Tibial nerve (tissue), 4 donors: ENCODE data around the gene CD247. TPM values are rescaled to one million over a fixed set of nuclear protein-coding genes. Genes with fewer than 3 reads are reported as not detected.

ENCODE experiments used
- DNase-seq, 2 donors: peaks; one replicate each; pipeline ENCODE4 v3.0.0-alpha.2; 2019; ENCODE audit warnings: low spot score in 2 of 2
- H3K27ac ChIP-seq, 4 donors: fragments of 200-600 bp; sonication (generic) in 3 of 4; one replicate each; pipeline ENCODE4 v1.5.1; 2017 to 2019; ENCODE audit warnings: mild to moderate bottlenecking in 1 of 4
- H3K27me3 ChIP-seq, 2 donors: fragments of 200-600 bp; sonication (generic) in 1 of 2; one replicate each; pipeline versions ENCODE4 v1.5.1 to v1.6.0; 2017 to 2019
- H3K36me3 ChIP-seq, 3 donors: fragments of 200-600 bp; sonication (generic); one replicate each; pipeline ENCODE4 v1.5.1; 2018 to 2019
- H3K4me1 ChIP-seq, 4 donors: fragments of 200-600 bp; sonication (generic) in 3 of 4; one replicate each; pipeline ENCODE4 v1.5.1; 2017 to 2019
- H3K4me3 ChIP-seq, 4 donors: fragments of 200-600 bp; sonication (generic) in 3 of 4; one replicate each; pipeline ENCODE4 v1.5.1; 2017 to 2019; ENCODE audit warnings: mild to moderate bottlenecking in 1 of 4, moderate library complexity in 1 of 4
- H3K9me3 ChIP-seq, 4 donors: fragments of 200-600 bp; sonication (generic) in 3 of 4; one replicate each; pipeline ENCODE4 v1.5.1; 2017 to 2019
- EP300 ChIP-seq, 2 donors: sonication (generic); formaldehyde crosslinking; IDR thresholded peaks; one replicate each; pipeline ENCODE4 v1.6.1; 2017; ENCODE audit warnings: antibody characterized with exemption in 2 of 2, mild to moderate bottlenecking in 1 of 2
- POLR2A ChIP-seq, 2 donors: fragments of 450-650 bp; IDR thresholded peaks; one replicate each; pipeline ENCODE4 v1.6.1; 2017; ENCODE audit warnings: antibody characterized with exemption in 2 of 2, mild to moderate bottlenecking in 2 of 2, moderate library complexity in 2 of 2
- whole genome bisulfite sequencing, 2 donors: methylation state at CpG; one replicate each; pipeline ENCODE4 v1.1.5; 2018; 5-methylcytosine and 5-hydroxymethylcytosine counted together
- total RNA-seq, 4 donors: library from RNA; depleted of rRNA; stranded (reverse); fragments of >200 nt; gene quantifications; one replicate each; pipeline ENCODE4 v1.1.0, GENCODE V29; 2016
- TF ChIP-seq, protein P1 (sequence below), 5 experiments: fragments of 200-600 bp in 3 of 5; fragments of 450-650 bp in 2 of 5; sonication (generic) in 3 of 5; IDR thresholded peaks; one replicate each; pipeline ENCODE4 v1.5.1; 2016 to 2019; ENCODE audit warnings: antibody characterized with exemption in 5 of 5, mild to moderate bottlenecking in 3 of 5, moderate library complexity in 2 of 5

CD247 gene
- total RNA-seq, 4 donors from 2014 or later: 1.2 to 1.5 (median 1.4) TPM; not detected in 1

DNA sequence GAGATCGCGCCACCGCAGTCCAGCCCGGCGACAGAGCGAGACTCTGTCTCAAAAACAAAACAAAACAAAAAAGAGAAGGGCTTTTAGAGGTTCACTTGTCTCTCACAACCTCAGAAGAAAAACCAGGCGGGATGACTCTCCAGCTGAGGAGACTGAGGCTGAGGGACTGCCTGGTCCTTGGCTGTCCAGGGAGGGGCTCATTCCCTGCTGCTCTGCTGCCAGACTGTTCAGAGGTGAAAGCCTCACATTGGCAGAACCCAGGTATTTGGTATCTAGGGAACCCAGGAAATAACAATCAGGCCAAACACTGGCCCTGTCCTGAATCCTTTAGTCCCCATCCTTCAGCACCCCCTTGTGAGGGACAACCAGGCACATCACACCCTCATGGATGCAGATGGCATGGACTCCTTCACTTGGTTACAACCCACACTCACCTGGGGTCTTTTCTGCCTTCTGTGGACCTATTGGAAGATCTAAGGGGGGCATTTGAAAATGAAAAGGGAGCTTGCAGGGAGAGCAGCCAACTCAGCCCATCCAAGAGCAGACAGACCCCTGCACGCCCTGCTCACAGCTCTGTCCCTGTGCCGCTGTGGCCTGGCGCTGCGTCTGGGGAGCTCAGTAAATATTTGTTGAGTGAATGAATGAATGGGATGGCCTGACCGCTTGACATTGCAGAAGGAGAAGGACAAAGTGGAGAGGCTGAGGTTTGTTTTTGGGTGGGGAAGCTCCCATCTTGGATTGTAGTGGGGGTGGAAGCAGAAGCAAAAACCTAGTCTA, 33.4 kb downstream of the CD247 start:
- Histone ChIP-seq H3K27me3 (no peaks in the 10 kb centered on the region), H3K4me1 (peaks cover 0 to 7% (median 0%) of the 10 kb centered on the region in 4 donors), H3K27ac (no peak overlapping the region), H3K9me3 (no peaks in the 10 kb centered on the region), H3K4me3 (no peak overlapping the region), H3K36me3 (no peaks in the 10 kb centered on the region)
- DNase-seq: no peak
- no peak for TF ChIP-seq EP300 (IDR thresholded peaks at IDR 0.05)
- TF ChIP-seq, protein P1, sequence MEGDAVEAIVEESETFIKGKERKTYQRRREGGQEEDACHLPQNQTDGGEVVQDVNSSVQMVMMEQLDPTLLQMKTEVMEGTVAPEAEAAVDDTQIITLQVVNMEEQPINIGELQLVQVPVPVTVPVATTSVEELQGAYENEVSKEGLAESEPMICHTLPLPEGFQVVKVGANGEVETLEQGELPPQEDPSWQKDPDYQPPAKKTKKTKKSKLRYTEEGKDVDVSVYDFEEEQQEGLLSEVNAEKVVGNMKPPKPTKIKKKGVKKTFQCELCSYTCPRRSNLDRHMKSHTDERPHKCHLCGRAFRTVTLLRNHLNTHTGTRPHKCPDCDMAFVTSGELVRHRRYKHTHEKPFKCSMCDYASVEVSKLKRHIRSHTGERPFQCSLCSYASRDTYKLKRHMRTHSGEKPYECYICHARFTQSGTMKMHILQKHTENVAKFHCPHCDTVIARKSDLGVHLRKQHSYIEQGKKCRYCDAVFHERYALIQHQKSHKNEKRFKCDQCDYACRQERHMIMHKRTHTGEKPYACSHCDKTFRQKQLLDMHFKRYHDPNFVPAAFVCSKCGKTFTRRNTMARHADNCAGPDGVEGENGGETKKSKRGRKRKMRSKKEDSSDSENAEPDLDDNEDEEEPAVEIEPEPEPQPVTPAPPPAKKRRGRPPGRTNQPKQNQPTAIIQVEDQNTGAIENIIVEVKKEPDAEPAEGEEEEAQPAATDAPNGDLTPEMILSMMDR (IDR thresholded peaks at IDR 0.05): no peak
- TF ChIP-seq POLR2A (IDR thresholded peaks at IDR 0.05): no peak
- 79 to 84% methylated on average over 12 of the region's 12 CpGs for WGBS, 2 donors

DNA sequence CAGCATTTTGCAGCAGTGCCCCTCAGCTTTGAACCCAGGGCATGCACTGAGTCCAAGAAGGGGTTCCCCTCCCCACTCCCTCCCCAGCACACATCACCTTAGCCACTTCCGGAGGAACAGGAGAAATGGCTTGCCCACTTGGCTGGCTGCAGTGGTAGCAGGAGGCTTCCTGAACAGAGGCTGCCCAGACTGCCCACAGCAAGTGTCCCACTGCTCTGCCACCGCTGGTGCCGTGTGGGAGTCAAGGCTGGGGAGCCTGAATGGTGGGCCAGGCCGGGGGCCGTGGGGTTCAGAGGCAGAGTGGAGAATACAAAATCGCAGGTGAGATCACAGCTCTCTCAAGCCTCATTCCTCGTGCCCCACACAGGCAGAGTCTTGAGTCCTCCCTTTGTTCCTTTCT, 34.5 kb downstream of the CD247 start:
- no peaks in the 10 kb centered on the region for H3K9me3 ChIP-seq
- no peaks in the 10 kb centered on the region for H3K36me3 ChIP-seq
- DNase-seq: no peak
- 70 to 76% methylated on average over 7 of the region's 7 CpGs for WGBS, 2 donors
- no peak overlapping the region for H3K4me3 ChIP-seq
- no peaks in the 10 kb centered on the region for H3K27me3 ChIP-seq
- TF ChIP-seq EP300 (IDR thresholded peaks at IDR 0.05): no peak
- no peak for TF ChIP-seq POLR2A (IDR thresholded peaks at IDR 0.05)
- TF ChIP-seq, protein P1 (IDR thresholded peaks at IDR 0.05): no peak
- no peak overlapping the region for H3K27ac ChIP-seq
- peaks cover 0 to 7% (median 0%) of the 10 kb centered on the region in 4 donors for H3K4me1 ChIP-seq

GRCh38 chr1:167482184-167482583, 36.1 kb downstream of the CD247 start:
- Histone ChIP-seq H3K36me3 (no peaks in the 10 kb centered on the region), H3K4me3 (no peak overlapping the region), H3K9me3 (no peaks in the 10 kb centered on the region), H3K27me3 (no peaks in the 10 kb centered on the region), H3K27ac (no peak overlapping the region), H3K4me1 (peaks cover 0 to 7% (median 0%) of the 10 kb centered on the region in 4 donors)
- 69 to 85% methylated on average over 4 of the region's 4 CpGs for WGBS, 2 donors
- no peak for DNase-seq
- TF ChIP-seq, protein P1 (IDR thresholded peaks at IDR 0.05): no peak
- TF ChIP-seq POLR2A (IDR thresholded peaks at IDR 0.05): no peak
- TF ChIP-seq EP300 (IDR thresholded peaks at IDR 0.05): no peak

DNA sequence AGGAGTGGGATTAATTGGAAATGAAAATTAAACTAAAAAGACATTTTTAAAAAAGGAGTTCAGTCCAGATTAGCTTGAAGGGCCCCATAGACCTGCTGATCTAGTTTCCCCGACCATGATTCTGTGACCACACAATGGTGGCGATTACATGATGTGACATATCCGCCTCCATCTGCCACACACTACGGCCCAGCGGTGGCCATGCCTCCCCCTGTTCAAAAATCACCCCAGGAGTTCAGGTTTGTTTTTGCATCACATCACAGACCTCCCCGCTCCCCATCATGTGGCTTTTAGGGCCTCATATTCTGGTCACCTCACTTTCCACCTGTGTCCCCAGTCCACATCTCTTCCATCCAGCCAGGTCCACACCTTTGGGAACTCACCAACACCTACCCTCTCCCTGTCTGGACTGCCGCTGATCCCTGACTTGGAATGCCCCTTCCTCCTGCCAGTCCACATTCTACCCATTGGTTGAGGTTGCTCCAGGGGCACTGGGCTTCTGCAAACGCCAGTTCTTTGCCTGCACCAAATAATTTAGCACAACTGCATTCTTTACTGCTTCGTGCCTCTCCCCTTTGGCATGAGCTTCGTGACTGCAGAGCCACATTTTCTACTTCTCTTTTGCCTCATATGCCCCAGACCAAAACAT, 38.9 kb downstream of the CD247 start:
- no peak for DNase-seq
- Histone ChIP-seq H3K4me1 (no peaks in the 10 kb centered on the region), H3K27me3 (peaks cover 0 to 3% of the 10 kb centered on the region in 2 donors), H3K36me3 (no peaks in the 10 kb centered on the region), H3K4me3 (no peak overlapping the region), H3K27ac (no peak overlapping the region), H3K9me3 (no peaks in the 10 kb centered on the region)
- 88 to 92% methylated on average over 10 of the region's 10 CpGs for WGBS, 2 donors
- no peak for TF ChIP-seq EP300 (IDR thresholded peaks at IDR 0.05)
- TF ChIP-seq POLR2A (IDR thresholded peaks at IDR 0.05): no peak
- TF ChIP-seq, protein P1 (IDR thresholded peaks at IDR 0.05): no peak

DNA sequence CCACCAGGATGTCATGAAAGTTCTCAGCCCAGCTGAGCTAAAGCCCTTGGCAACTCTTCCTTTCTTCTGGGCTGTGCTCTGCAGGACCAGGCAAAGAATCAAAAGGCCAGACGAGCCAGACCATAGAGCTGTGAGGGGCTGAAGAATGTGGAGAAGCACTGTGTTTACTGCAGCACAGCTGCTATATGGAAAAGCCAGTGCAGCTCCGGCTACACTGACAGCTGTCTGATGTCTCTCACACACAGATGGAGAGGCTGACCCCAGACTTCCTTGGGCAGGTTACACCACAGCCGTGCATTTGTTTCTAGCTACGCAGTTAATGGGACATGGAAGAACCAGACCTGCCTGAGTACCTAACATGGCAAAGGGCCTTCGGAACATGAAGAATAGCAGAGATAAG, 40.3 kb downstream of the CD247 start:
- H3K4me3 ChIP-seq: no peak overlapping the region
- H3K9me3 ChIP-seq: no peaks in the 10 kb centered on the region
- 61 to 68% methylated on average over 5 of the region's 5 CpGs for WGBS, 2 donors
- no peak overlapping the region for H3K27ac ChIP-seq
- peaks cover 0 to 3% (median 0%) of the 10 kb centered on the region in 4 donors for H3K4me1 ChIP-seq
- no peaks in the 10 kb centered on the region for H3K36me3 ChIP-seq
- TF ChIP-seq, protein P1 (IDR thresholded peaks at IDR 0.05): no peak
- TF ChIP-seq POLR2A (IDR thresholded peaks at IDR 0.05) (no peak), EP300 (IDR thresholded peaks at IDR 0.05) (no peak)
- no peak for DNase-seq
- peaks cover 0 to 3% of the 10 kb centered on the region in 2 donors for H3K27me3 ChIP-seq
